SU-DHL-6 (cell line): Measurements from ENCODE around the gene DUSP9.

Experiments used
- H2AFZ ChIP-seq: fragments of 200-600 bp; sonication (generic); 2 replicates; pipeline ENCODE4 v1.6.1; 2014; ENCODE audit warnings: low read depth, mild to moderate bottlenecking, moderate library complexity, mixed read lengths, antibody characterized with exemption, low read length; ENCODE audit not compliant: severe bottlenecking
- H3F3A ChIP-seq: fragments of 200-600 bp; shearing (Covaris generic); 2 replicates; pipeline ENCODE4 v1.6.0; 2016; ENCODE audit warnings: antibody characterized with exemption, mild to moderate bottlenecking; ENCODE audit not compliant: insufficient read depth
- H3K27ac ChIP-seq: fragments of 200-600 bp; sonication (generic); 2 replicates; pipeline ENCODE4 v1.5.1; 2016; ENCODE audit warnings: low read depth, mild to moderate bottlenecking, low read length, moderate library complexity, mixed read lengths
- H3K27me3 ChIP-seq: fragments of 200-600 bp; sonication (generic), shearing (Covaris generic); 2 replicates; pipeline ENCODE4 v1.6.0; 2014; ENCODE audit warnings: mild to moderate bottlenecking, low read length
- H3K36me3 ChIP-seq: fragments of 200-600 bp; sonication (generic); 2 replicates; pipeline ENCODE4 v1.6.1; 2014; ENCODE audit warnings: mild to moderate bottlenecking, low read length, mixed read lengths
- H3K4me2 ChIP-seq: fragments of 300-600, 200-600 bp; shearing (Covaris generic), sonication (generic); 2 replicates; pipeline ENCODE4 v1.6.0; 2014; ENCODE audit warnings: low read length, low read depth, mild to moderate bottlenecking; ENCODE audit not compliant: poor library complexity, severe bottlenecking
- H3K4me3 ChIP-seq: fragments of 200-600 bp; sonication (generic); 2 replicates; pipeline ENCODE4 v1.5.1; 2014; ENCODE audit warnings: antibody characterized with exemption, low read length, mild to moderate bottlenecking, mixed read lengths; ENCODE audit not compliant: insufficient read depth, poor library complexity, severe bottlenecking
- H3K79me2 ChIP-seq: fragments of 200-600 bp; sonication (generic); 2 replicates; pipeline ENCODE4 v1.6.1; 2014; ENCODE audit warnings: mild to moderate bottlenecking, low read length, moderate library complexity; ENCODE audit not compliant: insufficient read depth
- H3K9ac ChIP-seq: fragments of 200-600 bp; sonication (generic); 2 replicates; pipeline ENCODE4 v1.7.0; 2014; ENCODE audit warnings: mild to moderate bottlenecking, low read length
- H3K9me2 ChIP-seq: fragments of 200-600 bp; sonication (generic); replicated peaks from 2 replicates; pipeline ENCODE4 v1.6.1; 2014; ENCODE audit warnings: low read length; ENCODE audit not compliant: insufficient read depth
- H3K9me3 ChIP-seq: fragments of 200-600 bp; sonication (generic); 2 replicates; pipeline ENCODE4 v1.6.1; 2014; ENCODE audit warnings: low read length, mixed read lengths; ENCODE audit not compliant: insufficient read depth
- H4K20me1 ChIP-seq: fragments of 200-600 bp; sonication (generic); 2 replicates; pipeline ENCODE4 v1.6.1; 2014; ENCODE audit warnings: low read depth, mild to moderate bottlenecking, antibody characterized with exemption, low read length, moderate library complexity, mixed read lengths
- CTCF ChIP-seq: fragments of 200-600 bp; sonication (generic); IDR thresholded peaks from one replicate; pipeline ENCODE4 v1.5.1; 2017; ENCODE audit warnings: antibody characterized with exemption, mild to moderate bottlenecking, low read length, moderate library complexity; ENCODE audit not compliant: insufficient read depth, poor library complexity, severe bottlenecking
- EZH2phosphoT487 ChIP-seq: fragments of 200-600 bp; sonication (generic), shearing (Covaris generic); conservative IDR thresholded peaks from 2 replicates; pipeline ENCODE4 v1.6.1; 2018; ENCODE audit warnings: mild to moderate bottlenecking, antibody characterized with exemption, low read length, moderate library complexity, mixed read lengths

DUSP9 gene

GRCh38 chrX:153643431-153644351 lies 3.3 kb upstream of the DUSP9 start:
- Histone ChIP-seq H3K79me2 (no peaks in the 10 kb centered on the region), H3K9me2 (no peaks in the 10 kb centered on the region), H3K27me3 (no peaks in the 10 kb centered on the region), H3F3A (no peaks in the 10 kb centered on the region), H3K27ac (no peak overlapping the region), H3K4me2 (peak overlapping the region; percentile 29), H3K36me3 (no peaks in the 10 kb centered on the region), H2AFZ (no peak overlapping the region), H3K9me3 (no peaks in the 10 kb centered on the region), H4K20me1 (no peaks in the 10 kb centered on the region), H3K4me3 (no peak overlapping the region), H3K9ac (no peak overlapping the region)
- no peak for TF ChIP-seq EZH2phosphoT487
- no peak for TF ChIP-seq CTCF

GRCh38 chrX:153644356-153645125 lies 2.5 kb upstream of the DUSP9 start:
- no peaks in the 10 kb centered on the region for H3K27me3 ChIP-seq
- no peak overlapping the region for H3K4me2 ChIP-seq
- no peak overlapping the region for H3K9ac ChIP-seq
- TF ChIP-seq CTCF (no peak), EZH2phosphoT487 (no peak)
- H3K36me3 ChIP-seq: no peaks in the 10 kb centered on the region
- H3K9me3 ChIP-seq: no peaks in the 10 kb centered on the region
- no peaks in the 10 kb centered on the region for H3K9me2 ChIP-seq
- no peaks in the 10 kb centered on the region for H4K20me1 ChIP-seq
- H2AFZ ChIP-seq: no peak overlapping the region
- no peaks in the 10 kb centered on the region for H3K79me2 ChIP-seq
- no peak overlapping the region for H3K4me3 ChIP-seq
- H3K27ac ChIP-seq: no peak overlapping the region
- H3F3A ChIP-seq: no peaks in the 10 kb centered on the region

- Histone ChIP-seq H3K9me2 (no peaks in the 10 kb centered on the region), H3K36me3 (no peaks in the 10 kb centered on the region), H3F3A (no peaks in the 10 kb centered on the region), H3K27ac (no peak overlapping the region), H4K20me1 (no peaks in the 10 kb centered on the region), H3K9ac (no peak overlapping the region), H2AFZ (no peak overlapping the region), H3K4me3 (no peak overlapping the region), H3K27me3 (no peaks in the 10 kb centered on the region), H3K79me2 (no peaks in the 10 kb centered on the region), H3K9me3 (no peaks in the 10 kb centered on the region), H3K4me2 (no peak overlapping the region)
- TF ChIP-seq EZH2phosphoT487 (no peak), CTCF (no peak)
Measured at GRCh38 chrX:153645151-153645550, 1.9 kb upstream of the DUSP9 start.
